Adrenal gland (tissue), 5 donors: ENCODE measurements around the gene TJP3.

ENCODE experiments used
- CTCF ChIP-seq, 6 experiments: fragments of 450-650 bp in 4 of 6; fragments of 200-600 bp in 2 of 6; sonication (generic) in 1 of 6; IDR thresholded peaks; 1 replicate in 5 of 6; 2 replicates in 1 of 6; pipeline versions ENCODE4 v1.5.1 to v1.8.0; 2016 to 2021; ENCODE audit warnings: antibody characterized with exemption in 6 of 6, mild to moderate bottlenecking in 2 of 6, moderate library complexity in 1 of 6
- POLR2A ChIP-seq, 2 donors: fragments of 450-650 bp; IDR thresholded peaks; one replicate each; pipeline ENCODE4 v1.6.1; 2017; ENCODE audit warnings: antibody characterized with exemption in 2 of 2, mild to moderate bottlenecking in 2 of 2, moderate library complexity in 1 of 2
- donor health status: DM: no; HTN: no; CAD: no.

DNA sequence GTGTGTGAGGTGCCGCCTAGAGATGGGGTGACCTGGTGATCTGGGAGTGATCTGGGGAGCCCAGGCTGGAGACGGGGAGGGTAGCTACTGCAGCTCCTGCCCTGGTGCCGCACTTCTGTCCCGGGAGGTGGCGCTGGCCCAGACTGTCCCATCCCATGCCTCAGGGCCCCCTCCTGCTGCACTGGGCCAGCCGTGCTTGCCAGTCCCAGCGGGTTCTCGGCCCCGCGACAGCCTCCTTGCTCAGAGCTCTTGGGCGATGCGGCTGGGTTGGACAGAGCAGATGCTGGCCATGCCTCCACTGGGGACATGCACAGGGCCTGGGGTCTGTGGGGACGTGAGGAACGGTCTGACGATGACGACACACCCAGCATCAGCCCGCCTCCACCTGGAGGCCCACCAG is 61.3 kb downstream of the TJP3 start:
- no peak for TF ChIP-seq POLR2A (IDR thresholded peaks at IDR 0.05)
- TF ChIP-seq CTCF (IDR thresholded peaks at IDR 0.05): no peak
